Activated CD8-positive, alpha-beta memory T cell treated with anti-CD3 and anti-CD28 coated beads, Interleukin-2, amount 50 U/mL, for 24 hours (primary cell): ENCODE data around the gene CEP72.

Source experiments
- DNase-seq: peaks from one replicate; pipeline ENCODE4 v3.0.0-alpha.2; 2020; ENCODE audit errors: extremely low read depth

The CEP72 gene

GRCh38 chr5:638501-639252, 26.5 kb downstream of the CEP72 start:
- DNase-seq = no peak

- no peak for DNase-seq
Observed at GRCh38 chr5:639253-639530, 27.1 kb downstream of the CEP72 start.

DNA sequence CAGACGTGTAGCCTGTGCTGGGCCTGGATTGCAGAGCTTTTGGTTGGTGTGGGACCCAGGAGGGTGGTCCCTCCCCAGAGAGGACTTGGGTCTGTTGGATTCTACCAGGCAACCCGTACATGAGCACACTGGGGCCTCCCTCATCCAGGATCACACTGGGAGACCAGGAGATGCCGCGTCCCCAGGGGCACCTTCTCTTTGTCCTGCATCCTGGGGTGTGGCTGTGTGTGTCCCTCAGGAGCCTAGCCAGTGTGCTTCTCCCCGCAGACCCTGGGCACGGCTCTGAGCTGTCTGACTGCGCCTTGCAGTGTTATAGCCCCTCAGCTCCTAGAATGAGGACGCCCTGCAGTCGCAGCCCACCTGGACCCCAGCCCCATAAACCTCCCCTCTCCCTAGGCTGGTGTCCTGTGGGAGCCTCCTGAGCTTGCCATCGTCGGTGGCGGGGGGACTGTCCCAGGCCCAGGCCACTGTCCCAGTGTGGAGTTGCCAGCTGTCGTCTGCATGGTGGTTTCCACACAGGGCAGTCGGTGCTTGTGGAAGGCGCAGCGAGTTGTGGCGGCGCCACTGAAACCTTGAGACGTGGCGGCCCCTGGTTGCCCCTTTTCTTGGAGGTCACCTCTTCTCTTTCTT, 27.6 kb downstream of the CEP72 start:
- DNase-seq = no peak

- no peak for DNase-seq
Observed at GRCh38 chr5:640461-641330, 28.6 kb downstream of the CEP72 start.

GRCh38 chr5:641331-641765, 29.2 kb downstream of the CEP72 start:
- no peak for DNase-seq

- DNase-seq = no peak
Observed at GRCh38 chr5:642481-642880, 30.3 kb downstream of the CEP72 start.

GRCh38 chr5:643351-643801, 31.2 kb downstream of the CEP72 start:
- DNase-seq = no peak

- no peak for DNase-seq
Observed at GRCh38 chr5:643811-644271, 31.7 kb downstream of the CEP72 start.

DNA sequence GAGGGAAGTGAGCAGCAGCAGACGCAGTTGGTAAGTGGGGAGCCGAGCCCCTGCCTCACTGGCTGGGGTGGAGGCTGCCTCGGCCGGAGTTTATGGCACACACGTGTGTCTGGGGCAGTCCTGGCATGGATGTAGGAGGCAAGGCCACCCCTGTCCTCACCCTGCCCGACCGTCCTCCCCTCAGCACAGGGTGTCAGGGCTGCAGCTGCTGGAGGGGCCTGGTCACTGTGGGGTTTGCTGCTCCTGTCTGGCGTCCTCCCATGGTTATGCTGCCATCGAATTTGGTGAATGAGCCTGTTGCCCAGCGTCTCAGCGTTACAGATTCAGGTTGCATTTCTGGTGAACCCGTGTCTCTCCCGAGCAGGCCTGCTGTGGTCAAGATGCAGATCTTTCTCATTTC, 32.4 kb downstream of the CEP72 start:
- DNase-seq = no peak

- DNase-seq = no peak
Observed at GRCh38 chr5:644971-645370, 32.8 kb downstream of the CEP72 start.

- DNase-seq = no peak
Observed at GRCh38 chr5:645421-645820, 33.3 kb downstream of the CEP72 start.

- DNase-seq = no peak
Observed at GRCh38 chr5:646396-647201, 34.5 kb downstream of the CEP72 start.

DNA sequence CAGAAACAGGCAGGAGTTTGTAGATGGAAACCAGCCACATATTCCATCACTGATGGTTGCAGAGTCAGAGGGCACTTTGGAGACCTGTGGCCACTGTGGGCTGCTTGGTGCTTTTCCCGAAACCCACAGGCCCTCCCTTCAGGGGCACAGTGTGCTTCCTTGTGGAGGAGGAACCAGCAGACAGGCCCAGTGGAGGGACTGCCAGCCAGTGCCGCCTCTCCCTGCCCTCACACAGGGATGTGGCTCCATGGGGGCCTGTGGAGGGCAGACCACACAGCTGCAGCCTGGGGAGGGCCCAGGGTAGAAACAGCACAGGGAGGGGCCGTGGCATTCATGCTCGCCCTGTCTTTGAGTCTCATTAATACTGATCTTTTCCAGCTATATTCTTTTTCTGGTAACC, 35.2 kb downstream of the CEP72 start:
- DNase-seq = no peak

- no peak for DNase-seq
Observed at GRCh38 chr5:647727-648126, 35.6 kb downstream of the CEP72 start.

DNA sequence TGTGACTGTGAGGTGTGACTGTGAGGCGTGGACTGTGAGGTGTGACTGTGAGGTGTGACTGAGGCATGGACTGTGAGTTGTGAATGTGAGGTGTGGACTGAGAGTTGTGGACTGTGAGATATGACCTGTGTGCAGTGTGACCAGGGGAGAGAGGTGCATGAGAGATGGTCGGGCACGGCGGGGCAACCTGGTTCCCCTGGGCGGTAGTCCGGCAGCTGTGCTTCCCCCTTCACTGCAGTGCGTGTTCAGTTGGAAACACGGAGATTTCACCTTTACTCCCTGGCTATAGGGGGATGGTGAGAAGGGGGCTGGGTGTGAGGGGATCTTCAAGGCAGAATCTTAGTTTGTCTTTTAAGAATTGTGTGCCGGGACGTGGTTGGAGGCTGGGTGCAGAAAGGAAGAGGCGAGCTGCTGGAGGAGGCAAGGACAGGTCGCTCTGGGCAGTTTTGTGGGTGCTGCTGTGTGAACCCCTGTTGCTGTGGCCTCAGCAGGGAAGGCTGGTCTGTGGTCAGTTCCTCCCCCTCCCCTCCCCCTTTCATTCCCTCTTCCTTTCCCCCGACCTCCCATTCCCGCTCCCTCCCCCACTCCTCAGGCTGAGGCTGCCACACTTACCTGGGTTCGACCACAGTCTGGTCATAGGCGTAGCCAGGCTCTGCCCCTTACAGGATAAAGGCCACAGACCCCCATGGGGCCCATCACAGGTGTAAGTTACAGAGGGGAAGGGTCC, 39.3 kb downstream of the CEP72 start:
- DNase-seq = no peak

DNA sequence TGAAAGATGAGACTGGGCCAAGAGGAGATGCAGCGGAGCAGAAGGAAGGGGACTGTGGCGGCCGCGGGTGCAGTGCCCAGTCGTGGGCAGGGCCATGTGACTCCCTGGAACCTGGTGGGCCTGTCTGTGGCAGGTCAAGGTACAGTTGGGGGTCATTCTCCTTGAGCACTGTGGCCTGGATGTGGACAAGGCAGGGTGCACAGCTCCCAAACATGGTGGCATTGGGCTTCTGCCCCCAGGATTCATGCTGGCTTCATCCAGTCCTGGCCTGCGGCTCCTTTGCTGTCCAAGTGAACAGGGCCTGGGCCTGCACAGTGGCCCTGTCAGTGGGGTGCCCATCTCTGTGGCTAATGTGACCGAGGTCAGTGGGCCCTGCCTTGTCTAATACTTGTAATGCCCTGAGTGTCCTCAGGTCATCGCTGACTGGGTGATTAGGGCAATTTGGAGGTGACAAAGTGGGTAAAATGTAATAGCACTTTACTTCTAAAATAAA, 39.9 kb downstream of the CEP72 start:
- DNase-seq = no peak

GRCh38 chr5:652773-653350, 40.7 kb downstream of the CEP72 start:
- DNase-seq = no peak

GRCh38 chr5:654071-654778, 42.1 kb downstream of the CEP72 start:
- DNase-seq = no peak

DNA sequence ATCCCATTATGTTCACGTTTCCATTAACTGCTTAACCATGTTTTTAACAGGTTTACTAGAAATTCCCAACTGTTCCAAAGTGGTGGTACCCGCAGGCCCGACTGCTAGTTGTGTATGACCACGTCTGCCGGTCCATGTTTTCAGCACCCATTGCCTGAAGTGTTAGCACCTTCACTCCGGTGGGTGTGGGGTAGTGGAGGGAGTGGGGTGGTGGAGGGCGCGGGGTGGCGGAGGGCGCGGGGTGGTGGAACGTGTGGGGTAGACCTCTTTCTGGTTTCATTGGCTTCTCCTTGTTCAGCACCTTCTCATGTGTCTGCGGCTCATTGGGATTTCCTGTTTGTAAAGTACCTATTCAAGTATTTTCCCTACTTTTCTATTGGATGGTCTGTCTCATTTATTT, 43.3 kb downstream of the CEP72 start:
- DNase-seq = no peak

GRCh38 chr5:657570-657969, 45.4 kb downstream of the CEP72 start:
- no peak for DNase-seq
